Endothelial cell (in vitro differentiated cells): ENCODE data around the gene B3GNT9. TPM values are rescaled to one million over a fixed set of nuclear protein-coding genes. Genes with fewer than 3 reads are reported as not detected.

Source experiments
- DNase-seq: peaks from one replicate; pipeline ENCODE4 v3.0.0; 2021; ENCODE audit warnings: low spot score
- H3K27ac Mint-ChIP-seq: one replicate; pipeline ENCODE4 v1.8.0; 2021; ENCODE audit warnings: mixed read lengths, inconsistent platforms; ENCODE audit not compliant: unreplicated experiment
- H3K27me3 Mint-ChIP-seq: one replicate; pipeline ENCODE4 v1.8.0; 2021; ENCODE audit warnings: mild to moderate bottlenecking, moderate library complexity, mixed read lengths, inconsistent platforms; ENCODE audit not compliant: unreplicated experiment
- H3K36me3 Mint-ChIP-seq: one replicate; pipeline ENCODE4 v1.8.0; 2021; ENCODE audit warnings: mild to moderate bottlenecking, low read depth, mixed read lengths, inconsistent platforms; ENCODE audit not compliant: unreplicated experiment
- H3K4me1 Mint-ChIP-seq: one replicate; pipeline ENCODE4 v1.8.0; 2021; ENCODE audit warnings: mild to moderate bottlenecking, mixed read lengths, inconsistent platforms; ENCODE audit not compliant: unreplicated experiment
- H3K4me3 Mint-ChIP-seq: one replicate; pipeline ENCODE4 v1.8.0; 2021; ENCODE audit warnings: mild to moderate bottlenecking, mixed read lengths, inconsistent platforms; ENCODE audit not compliant: unreplicated experiment
- H3K9me3 Mint-ChIP-seq: one replicate; pipeline ENCODE4 v1.8.0; 2021; ENCODE audit warnings: mixed read lengths, inconsistent platforms; ENCODE audit not compliant: unreplicated experiment
- CTCF ChIP-seq: fragments of 200-600 bp; sonication (generic); IDR thresholded peaks from one replicate; pipeline ENCODE4 v1.5.0; 2021; ENCODE audit warnings: antibody characterized with exemption; ENCODE audit not compliant: unreplicated experiment
- total RNA-seq: library from RNA; stranded (reverse); fragmentation: NEBNext Ultra II Directional; extraction: Animal tissue kit (Norgen Biotek cat#: 25700); gene quantifications from one replicate; pipeline ENCODE4 v1.2.1, GENCODE V29; 2021; ENCODE audit not compliant: unreplicated experiment

The B3GNT9 gene
- total RNA-seq, 1 donor from 2014 or later, result 1.5 TPM

GRCh38 chr16:67169642-67170167, 18.9 kb upstream of the B3GNT9 start:
- Mint-ChIP-seq H3K4me1 (peaks cover 24% of the 10 kb centered on the region), H3K4me3 (peak overlapping the region; percentile 82), H3K36me3 (peaks cover 3% of the 10 kb centered on the region), H3K9me3 (no peaks in the 10 kb centered on the region), H3K27ac (no peak overlapping the region), H3K27me3 (peaks cover 52% of the 10 kb centered on the region)
- TF ChIP-seq CTCF, result peak; percentile 79
- peak; percentile 76 for DNase-seq

GRCh38 chr16:67169011-67169451, 18.2 kb upstream of the B3GNT9 start:
- DNase-seq, result no peak
- no peak for TF ChIP-seq CTCF
- no peak overlapping the region for H3K27ac Mint-ChIP-seq
- no peaks in the 10 kb centered on the region for H3K9me3 Mint-ChIP-seq
- H3K27me3 Mint-ChIP-seq, result peaks cover 51% of the 10 kb centered on the region
- H3K36me3 Mint-ChIP-seq, result peaks cover 3% of the 10 kb centered on the region
- H3K4me3 Mint-ChIP-seq, result no peak overlapping the region
- H3K4me1 Mint-ChIP-seq, result peaks cover 23% of the 10 kb centered on the region

GRCh38 chr16:67167588-67167987, 16.8 kb upstream of the B3GNT9 start:
- Mint-ChIP-seq H3K4me1 (peaks cover 12% of the 10 kb centered on the region), H3K27me3 (peaks cover 42% of the 10 kb centered on the region), H3K9me3 (no peaks in the 10 kb centered on the region), H3K27ac (no peak overlapping the region), H3K4me3 (no peak overlapping the region), H3K36me3 (peaks cover 3% of the 10 kb centered on the region)
- no peak for DNase-seq
- no peak for TF ChIP-seq CTCF

GRCh38 chr16:67166598-67167168, 15.9 kb upstream of the B3GNT9 start:
- TF ChIP-seq CTCF, result no peak
- no peak for DNase-seq
- Mint-ChIP-seq H3K27me3 (peaks cover 48% of the 10 kb centered on the region), H3K4me3 (no peak overlapping the region), H3K9me3 (no peaks in the 10 kb centered on the region), H3K36me3 (peaks cover 3% of the 10 kb centered on the region), H3K27ac (no peak overlapping the region), H3K4me1 (peaks cover 17% of the 10 kb centered on the region)

- Mint-ChIP-seq H3K4me3 (no peak overlapping the region), H3K4me1 (peaks cover 12% of the 10 kb centered on the region), H3K9me3 (no peaks in the 10 kb centered on the region), H3K27me3 (peaks cover 42% of the 10 kb centered on the region), H3K27ac (no peak overlapping the region), H3K36me3 (peaks cover 2% of the 10 kb centered on the region)
- DNase-seq, result no peak
- TF ChIP-seq CTCF, result no peak
Measured at GRCh38 chr16:67166110-67166547, 15.3 kb upstream of the B3GNT9 start.
